ENCODE measurements around the gene PROX1. TPM values are rescaled to one million over a fixed set of nuclear protein-coding genes. Genes with fewer than 3 reads are reported as not detected.

Gene PROX1
- total RNA-seq, 2 experiments from 2014 or later = 0.03 TPM; not detected in 1

DNA sequence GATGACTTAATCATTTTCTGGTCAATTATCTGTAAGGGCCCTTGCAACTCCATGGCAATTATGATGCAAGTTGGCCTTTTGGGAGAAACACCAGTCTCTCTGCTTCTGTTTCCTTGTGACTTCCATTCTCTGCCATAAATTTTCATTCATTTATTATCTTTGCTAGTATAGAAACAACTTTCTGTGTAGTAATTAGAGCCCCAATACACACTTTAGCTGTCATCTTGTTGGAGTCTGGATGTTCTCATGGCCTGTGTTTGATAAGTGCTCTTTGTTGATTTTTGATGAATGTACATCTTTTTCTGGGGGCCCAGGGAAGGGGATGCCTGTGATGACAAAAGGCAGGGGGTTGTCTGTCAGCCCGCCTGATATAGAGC, 22.4 kb downstream of the PROX1 start:
- Mint-ChIP-seq H3K4me3 (no peak overlapping the region), H3K27me3 (peaks cover 15% of the 10 kb centered on the region), H3K27ac (no peak overlapping the region), H3K36me3 (ENCODE audit: low read depth) (no peaks in the 10 kb centered on the region), H3K9me3 (no peaks in the 10 kb centered on the region), H3K4me1 (ENCODE audit: low read depth) (no peaks in the 10 kb centered on the region)
- CTCF ChIA-PET = no interaction called here
- POLR2A ChIA-PET = no interaction called here
- TF ChIP-seq, protein P1, sequence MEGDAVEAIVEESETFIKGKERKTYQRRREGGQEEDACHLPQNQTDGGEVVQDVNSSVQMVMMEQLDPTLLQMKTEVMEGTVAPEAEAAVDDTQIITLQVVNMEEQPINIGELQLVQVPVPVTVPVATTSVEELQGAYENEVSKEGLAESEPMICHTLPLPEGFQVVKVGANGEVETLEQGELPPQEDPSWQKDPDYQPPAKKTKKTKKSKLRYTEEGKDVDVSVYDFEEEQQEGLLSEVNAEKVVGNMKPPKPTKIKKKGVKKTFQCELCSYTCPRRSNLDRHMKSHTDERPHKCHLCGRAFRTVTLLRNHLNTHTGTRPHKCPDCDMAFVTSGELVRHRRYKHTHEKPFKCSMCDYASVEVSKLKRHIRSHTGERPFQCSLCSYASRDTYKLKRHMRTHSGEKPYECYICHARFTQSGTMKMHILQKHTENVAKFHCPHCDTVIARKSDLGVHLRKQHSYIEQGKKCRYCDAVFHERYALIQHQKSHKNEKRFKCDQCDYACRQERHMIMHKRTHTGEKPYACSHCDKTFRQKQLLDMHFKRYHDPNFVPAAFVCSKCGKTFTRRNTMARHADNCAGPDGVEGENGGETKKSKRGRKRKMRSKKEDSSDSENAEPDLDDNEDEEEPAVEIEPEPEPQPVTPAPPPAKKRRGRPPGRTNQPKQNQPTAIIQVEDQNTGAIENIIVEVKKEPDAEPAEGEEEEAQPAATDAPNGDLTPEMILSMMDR (IDR thresholded peaks at IDR 0.05) = no peak
- H3K27ac ChIP-seq (ENCODE audit: low read depth in 1 of 2, low read length in 2 of 2) = no peak overlapping the region
- H3K36me3 ChIP-seq (ENCODE audit: insufficient read depth, low read length) = no peaks in the 10 kb centered on the region
- H3K27me3 ChIP-seq (ENCODE audit: control insufficient read depth in 1 of 2, insufficient read depth in 2 of 2, low read length in 2 of 2) = no peaks in the 10 kb centered on the region
- DNase-seq (no peak), ATAC-seq (ENCODE audit: poor library complexity) (no peak)
- intact Hi-C loops (cut with DNase I, micrococcal nuclease) = no loop called here
- H3K4me3 ChIP-seq (ENCODE audit: low read length) = no peak overlapping the region
- no peaks in the 10 kb centered on the region for H3K4me1 ChIP-seq (ENCODE audit: insufficient read depth, low read length)
- no peaks in the 10 kb centered on the region for H3K9me3 ChIP-seq (ENCODE audit: control insufficient read depth in 1 of 2, insufficient read depth in 1 of 2, low read length in 2 of 2)

DNA sequence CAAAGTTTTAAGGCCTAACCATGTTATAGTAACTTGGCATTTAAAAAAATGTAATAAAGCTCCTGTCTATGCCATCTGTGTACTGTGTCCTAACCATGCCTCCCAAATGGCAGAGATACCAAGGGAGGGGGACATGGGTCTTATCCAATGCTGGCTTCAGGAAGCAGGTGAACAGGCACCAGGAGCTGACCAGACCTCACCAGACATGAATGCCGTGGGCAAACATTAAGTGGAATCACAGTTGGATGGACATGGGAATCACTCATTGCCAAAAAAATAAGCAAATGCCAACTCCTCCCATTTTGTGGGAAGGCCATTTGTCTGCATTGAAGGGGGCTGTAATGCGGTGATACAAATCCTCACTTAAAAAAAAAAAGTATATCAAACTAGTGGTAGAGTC, 22.9 kb downstream of the PROX1 start:
- H3K36me3 Mint-ChIP-seq (ENCODE audit: low read depth) = no peaks in the 10 kb centered on the region
- Histone ChIP-seq H3K4me3 (ENCODE audit: low read length) (no peak overlapping the region), H3K4me1 (ENCODE audit: insufficient read depth, low read length) (no peaks in the 10 kb centered on the region), H3K27ac (ENCODE audit: low read depth in 1 of 2, low read length in 2 of 2) (no peak overlapping the region), H3K36me3 (ENCODE audit: insufficient read depth, low read length) (no peaks in the 10 kb centered on the region), H3K27me3 (ENCODE audit: control insufficient read depth in 1 of 2, insufficient read depth in 2 of 2, low read length in 2 of 2) (no peaks in the 10 kb centered on the region), H3K9me3 (ENCODE audit: control insufficient read depth in 1 of 2, insufficient read depth in 1 of 2, low read length in 2 of 2) (no peaks in the 10 kb centered on the region)
- peaks cover 15% of the 10 kb centered on the region for H3K27me3 Mint-ChIP-seq
- no peaks in the 10 kb centered on the region for H3K9me3 Mint-ChIP-seq
- DNase-seq = no peak
- no peak overlapping the region for H3K4me3 Mint-ChIP-seq
- ATAC-seq (ENCODE audit: poor library complexity) = no peak
- ChIA-PET CTCF (no interaction called here), POLR2A (no interaction called here)
- H3K27ac Mint-ChIP-seq = no peak overlapping the region
- TF ChIP-seq, protein P1 (IDR thresholded peaks at IDR 0.05) = no peak
- intact Hi-C loops (cut with DNase I, micrococcal nuclease) = no loop called here
- no peaks in the 10 kb centered on the region for H3K4me1 Mint-ChIP-seq (ENCODE audit: low read depth)

DNA sequence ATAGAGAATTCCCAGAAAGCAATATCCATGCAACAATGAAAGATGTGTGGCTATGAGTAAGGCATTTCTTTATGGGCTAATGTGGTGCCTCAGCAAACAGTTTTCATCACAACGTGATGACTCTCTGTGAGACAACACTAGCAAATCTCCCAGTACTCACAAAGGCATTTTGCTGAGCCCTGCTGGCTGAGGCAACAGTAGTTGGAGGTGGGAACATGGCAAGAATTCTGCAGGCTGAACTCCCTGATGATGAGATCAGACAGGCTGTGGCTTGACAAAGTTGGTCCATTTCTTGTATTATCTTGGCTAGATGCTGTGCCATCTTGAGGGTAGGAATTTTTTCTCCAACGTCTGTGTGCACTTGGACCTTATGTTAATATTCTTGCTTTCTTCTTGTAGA, 24.6 kb downstream of the PROX1 start:
- DNase-seq = no peak
- H3K4me3 Mint-ChIP-seq = no peak overlapping the region
- no peak for ATAC-seq (ENCODE audit: poor library complexity)
- intact Hi-C loops (cut with DNase I, micrococcal nuclease) = no loop called here
- H3K9me3 Mint-ChIP-seq = no peaks in the 10 kb centered on the region
- CTCF ChIA-PET = no interaction called here
- no peaks in the 10 kb centered on the region for H3K4me1 ChIP-seq (ENCODE audit: insufficient read depth, low read length)
- no peaks in the 10 kb centered on the region for H3K27me3 ChIP-seq (ENCODE audit: control insufficient read depth in 1 of 2, insufficient read depth in 2 of 2, low read length in 2 of 2)
- no peaks in the 10 kb centered on the region for H3K4me1 Mint-ChIP-seq (ENCODE audit: low read depth)
- no peaks in the 10 kb centered on the region for H3K9me3 ChIP-seq (ENCODE audit: control insufficient read depth in 1 of 2, insufficient read depth in 1 of 2, low read length in 2 of 2)
- H3K36me3 ChIP-seq (ENCODE audit: insufficient read depth, low read length) = no peaks in the 10 kb centered on the region
- H3K27me3 Mint-ChIP-seq = peaks cover 24% of the 10 kb centered on the region
- TF ChIP-seq, protein P1 (IDR thresholded peaks at IDR 0.05) = no peak
- no peak overlapping the region for H3K27ac Mint-ChIP-seq
- POLR2A ChIA-PET = no interaction called here
- no peak overlapping the region for H3K27ac ChIP-seq (ENCODE audit: low read depth in 1 of 2, low read length in 2 of 2)
- no peak overlapping the region for H3K4me3 ChIP-seq (ENCODE audit: low read length)
- no peaks in the 10 kb centered on the region for H3K36me3 Mint-ChIP-seq (ENCODE audit: low read depth)
